Panc1 (cell line): ENCODE results near the gene LRR1. TPM values are rescaled to one million over a fixed set of nuclear protein-coding genes. Genes with fewer than 3 reads are reported as not detected.
A peak's percentile ranks its signal among the peaks of the same experiment; 100 is the strongest.

ENCODE experiments used
- ATAC-seq: fragments of 200-7000 bp; cut with Tn5 transposase; 2 replicates; pipeline ENCODE4 v1.9.1; 2020; ENCODE audit warnings: mild to moderate bottlenecking, moderate library complexity
- BruUV-seq: library from RNA; stranded (reverse); fragments of 400-500 nt; replicated peaks from 2 replicates; lab custom pipeline; 2021; lab: Mats Ljungman, UMichigan
- CTCF ChIA-PET: fragments of 300-600 bp; sonication (Branson Sonifier 250); formaldehyde crosslinking; loops from one replicate; lab custom pipeline; 2022; ENCODE audit warnings: antibody characterized with exemption; lab: Charles Lee
- POLR2A ChIA-PET: fragments of 300-600 bp; sonication (Branson Sonifier 250); formaldehyde crosslinking; loops from one replicate; lab custom pipeline; 2022; ENCODE audit warnings: antibody characterized with exemption; lab: Charles Lee
- DNase-seq: peaks from one replicate; pipeline ENCODE4 v3.0.0-alpha.2; 2010; ENCODE audit warnings: low read depth, low spot score
- H3K27ac ChIP-seq: 2 replicates; pipeline ENCODE4 v1.5.1; 2011; ENCODE audit warnings: mild to moderate bottlenecking, low read length, inconsistent platforms
- H3K27me3 ChIP-seq: fragments of 200-500 bp; sonication (Bioruptor generic); 2 replicates; pipeline ENCODE4 v1.6.0; 2014; ENCODE audit warnings: low read length, inconsistent platforms; ENCODE audit not compliant: control insufficient read depth, insufficient read depth
- H3K36me3 ChIP-seq: fragments of 200-500 bp; sonication (Bioruptor generic); 2 replicates; pipeline ENCODE4 v1.5.1; 2014; ENCODE audit warnings: inconsistent platforms, mild to moderate bottlenecking, low read length, moderate library complexity; ENCODE audit not compliant: control insufficient read depth, insufficient read depth
- H3K4me1 ChIP-seq: 2 replicates; pipeline ENCODE4 v1.5.1; 2011; ENCODE audit warnings: inconsistent platforms, mild to moderate bottlenecking, low read length, moderate library complexity; ENCODE audit not compliant: control insufficient read depth, insufficient read depth
- H3K4me3 ChIP-seq, 2 experiments: 2 replicates each; pipeline ENCODE4 v1.5.1; 2011 to 2012; ENCODE audit warnings: low read depth in 2 of 2, low read length in 2 of 2, mild to moderate bottlenecking in 2 of 2, inconsistent platforms in 1 of 2, moderate library complexity in 1 of 2
- H3K9me3 ChIP-seq: fragments of 200-500 bp; sonication (Bioruptor generic); 2 replicates; pipeline ENCODE4 v1.5.1; 2014; ENCODE audit warnings: low read depth, mild to moderate bottlenecking, inconsistent platforms, low read length, moderate library complexity; ENCODE audit not compliant: control insufficient read depth, insufficient read depth
- POLR2AphosphoS5 ChIP-seq: IDR thresholded peaks from 2 replicates; pipeline ENCODE4 v1.6.1; 2012; ENCODE audit warnings: mild to moderate bottlenecking, low read depth, low read length, moderate library complexity
- SIN3A ChIP-seq: IDR thresholded peaks from 2 replicates; pipeline ENCODE4 v1.6.1; 2012; ENCODE audit warnings: low read depth, mild to moderate bottlenecking, low read length, moderate library complexity, borderline replicate concordance; ENCODE audit not compliant: insufficient read depth
- TCF7L2 ChIP-seq: IDR thresholded peaks from 2 replicates; pipeline ENCODE4 v1.6.1; 2011; ENCODE audit warnings: mild to moderate bottlenecking, low read depth, low read length, inconsistent platforms
- in situ Hi-C: cut with HindIII; loops from 2 replicates; pipeline ENCODE4 v1.10.0; 2016; ENCODE audit warnings: low sequenced_read_pairs, low pct_unique_long_range_greater_than_20kb
- intact Hi-C: fragments of 100-400 bp; cut with micrococcal nuclease; formaldehyde crosslinking; loops from one replicate; pipeline ENCODE4 v1.10.0; 2022; ENCODE audit not compliant: unreplicated experiment
- total RNA-seq: library from RNA; stranded (reverse); gene quantifications from one replicate; pipeline ENCODE4 v1.2.1, GENCODE V29; 2021; ENCODE audit not compliant: unreplicated experiment
- TF ChIP-seq, protein P1 (sequence below), 2 experiments: IDR thresholded peaks; 2 replicates each; pipeline ENCODE4 v1.6.1; 2011 to 2012; ENCODE audit warnings: low read depth in 2 of 2, control low read depth in 1 of 2, low read length in 1 of 2, mild to moderate bottlenecking in 1 of 2, moderate library complexity in 1 of 2; ENCODE audit not compliant: insufficient read depth in 1 of 2
- TF ChIP-seq, protein P2 (sequence below): fragments of 450-650 bp; IDR thresholded peaks from 2 replicates; pipeline ENCODE4 v1.5.1; 2017; ENCODE audit warnings: mild to moderate bottlenecking

LRR1 gene
- total RNA-seq, 1 experiment from 2014 or later, result 23.3 TPM

DNA sequence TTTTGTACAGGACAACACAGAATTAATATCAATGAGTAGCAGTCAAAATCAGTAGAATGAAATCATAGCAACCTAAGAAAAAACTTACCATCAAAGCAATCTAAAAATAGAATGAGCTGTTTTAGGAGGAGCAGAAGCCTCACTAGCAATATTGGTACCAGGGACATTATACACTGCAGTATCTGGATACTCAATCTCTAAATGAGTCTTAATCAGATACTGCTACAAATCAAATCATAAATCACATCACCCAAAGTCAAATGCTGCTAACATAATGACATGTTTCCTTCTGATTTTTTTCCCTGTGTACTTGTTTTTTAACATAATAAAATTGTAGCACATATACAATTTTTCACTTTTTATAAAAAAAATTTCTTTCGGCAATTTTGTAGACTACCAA is 20.6 kb upstream of the LRR1 start:
- intact Hi-C loops (no loop called here), in situ Hi-C loops (no loop called here)
- ChIA-PET CTCF (interaction anchor here (0.6 kb wide), 1 partner anchor 146 kb away, joined by 3 read pairs; no protein-coding TSS in a partner anchor), POLR2A (no interaction called here)
- no peak for DNase-seq
- Histone ChIP-seq H3K4me1 (no peaks in the 10 kb centered on the region), H3K27ac (no peak overlapping the region), H3K4me3 (no peak overlapping the region), H3K36me3 (peaks cover 2% of the 10 kb centered on the region; the same call in 1 of the 2 replicates), H3K9me3 (no peaks in the 10 kb centered on the region), H3K27me3 (no peaks in the 10 kb centered on the region)
- TF ChIP-seq, protein P1, sequence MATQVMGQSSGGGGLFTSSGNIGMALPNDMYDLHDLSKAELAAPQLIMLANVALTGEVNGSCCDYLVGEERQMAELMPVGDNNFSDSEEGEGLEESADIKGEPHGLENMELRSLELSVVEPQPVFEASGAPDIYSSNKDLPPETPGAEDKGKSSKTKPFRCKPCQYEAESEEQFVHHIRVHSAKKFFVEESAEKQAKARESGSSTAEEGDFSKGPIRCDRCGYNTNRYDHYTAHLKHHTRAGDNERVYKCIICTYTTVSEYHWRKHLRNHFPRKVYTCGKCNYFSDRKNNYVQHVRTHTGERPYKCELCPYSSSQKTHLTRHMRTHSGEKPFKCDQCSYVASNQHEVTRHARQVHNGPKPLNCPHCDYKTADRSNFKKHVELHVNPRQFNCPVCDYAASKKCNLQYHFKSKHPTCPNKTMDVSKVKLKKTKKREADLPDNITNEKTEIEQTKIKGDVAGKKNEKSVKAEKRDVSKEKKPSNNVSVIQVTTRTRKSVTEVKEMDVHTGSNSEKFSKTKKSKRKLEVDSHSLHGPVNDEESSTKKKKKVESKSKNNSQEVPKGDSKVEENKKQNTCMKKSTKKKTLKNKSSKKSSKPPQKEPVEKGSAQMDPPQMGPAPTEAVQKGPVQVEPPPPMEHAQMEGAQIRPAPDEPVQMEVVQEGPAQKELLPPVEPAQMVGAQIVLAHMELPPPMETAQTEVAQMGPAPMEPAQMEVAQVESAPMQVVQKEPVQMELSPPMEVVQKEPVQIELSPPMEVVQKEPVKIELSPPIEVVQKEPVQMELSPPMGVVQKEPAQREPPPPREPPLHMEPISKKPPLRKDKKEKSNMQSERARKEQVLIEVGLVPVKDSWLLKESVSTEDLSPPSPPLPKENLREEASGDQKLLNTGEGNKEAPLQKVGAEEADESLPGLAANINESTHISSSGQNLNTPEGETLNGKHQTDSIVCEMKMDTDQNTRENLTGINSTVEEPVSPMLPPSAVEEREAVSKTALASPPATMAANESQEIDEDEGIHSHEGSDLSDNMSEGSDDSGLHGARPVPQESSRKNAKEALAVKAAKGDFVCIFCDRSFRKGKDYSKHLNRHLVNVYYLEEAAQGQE (IDR thresholded peaks at IDR 0.05; ENCODE audit: insufficient read depth in 1 of 2, low read depth in 2 of 2, low read length in 1 of 2), result no peak
- TF ChIP-seq TCF7L2 (no peak), POLR2AphosphoS5 (no peak)
- TF ChIP-seq, protein P2, sequence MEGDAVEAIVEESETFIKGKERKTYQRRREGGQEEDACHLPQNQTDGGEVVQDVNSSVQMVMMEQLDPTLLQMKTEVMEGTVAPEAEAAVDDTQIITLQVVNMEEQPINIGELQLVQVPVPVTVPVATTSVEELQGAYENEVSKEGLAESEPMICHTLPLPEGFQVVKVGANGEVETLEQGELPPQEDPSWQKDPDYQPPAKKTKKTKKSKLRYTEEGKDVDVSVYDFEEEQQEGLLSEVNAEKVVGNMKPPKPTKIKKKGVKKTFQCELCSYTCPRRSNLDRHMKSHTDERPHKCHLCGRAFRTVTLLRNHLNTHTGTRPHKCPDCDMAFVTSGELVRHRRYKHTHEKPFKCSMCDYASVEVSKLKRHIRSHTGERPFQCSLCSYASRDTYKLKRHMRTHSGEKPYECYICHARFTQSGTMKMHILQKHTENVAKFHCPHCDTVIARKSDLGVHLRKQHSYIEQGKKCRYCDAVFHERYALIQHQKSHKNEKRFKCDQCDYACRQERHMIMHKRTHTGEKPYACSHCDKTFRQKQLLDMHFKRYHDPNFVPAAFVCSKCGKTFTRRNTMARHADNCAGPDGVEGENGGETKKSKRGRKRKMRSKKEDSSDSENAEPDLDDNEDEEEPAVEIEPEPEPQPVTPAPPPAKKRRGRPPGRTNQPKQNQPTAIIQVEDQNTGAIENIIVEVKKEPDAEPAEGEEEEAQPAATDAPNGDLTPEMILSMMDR, result no peak
- no peak for ATAC-seq
- no TSS peak for BruUV-seq

DNA sequence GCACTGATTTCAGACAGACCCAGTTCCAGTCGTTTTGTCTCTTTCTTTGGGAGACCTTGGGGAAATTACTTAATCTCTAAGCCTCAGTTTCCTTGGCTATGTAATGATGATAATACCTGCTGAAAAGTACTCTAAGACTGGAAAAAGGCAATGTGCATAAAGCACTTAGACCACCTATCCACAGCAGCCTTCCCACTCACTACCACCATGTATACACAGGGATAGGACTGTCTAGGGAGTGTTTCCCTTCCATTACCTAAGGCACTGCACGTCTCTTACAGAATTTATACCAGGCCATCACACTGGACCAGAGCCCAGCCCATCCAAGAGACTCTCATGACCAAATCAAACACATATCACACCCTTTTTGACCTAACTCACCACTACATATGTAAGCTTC is 18.9 kb upstream of the LRR1 start:
- no peak overlapping the region for H3K27ac ChIP-seq
- peaks cover 14% of the 10 kb centered on the region for H3K36me3 ChIP-seq
- ChIA-PET CTCF (no interaction called here), POLR2A (no interaction called here)
- intact Hi-C loops (no loop called here), in situ Hi-C loops (no loop called here)
- no peaks in the 10 kb centered on the region for H3K9me3 ChIP-seq
- DNase-seq, result no peak
- H3K4me1 ChIP-seq, result peaks cover 8% of the 10 kb centered on the region
- TF ChIP-seq SIN3A (no peak), POLR2AphosphoS5 (no peak), TCF7L2 (no peak)
- TF ChIP-seq, protein P2, result no peak
- TF ChIP-seq, protein P1 (IDR thresholded peaks at IDR 0.05; ENCODE audit: insufficient read depth in 1 of 2, low read depth in 2 of 2, low read length in 1 of 2), result no peak
- ATAC-seq, result 0 out of 2 replicates have a peak, but pooled peaks have one; percentile 15
- no TSS peak for BruUV-seq
- no peaks in the 10 kb centered on the region for H3K27me3 ChIP-seq
- no peak overlapping the region for H3K4me3 ChIP-seq
